Effector memory CD4-positive, alpha-beta T cell (primary cell): Measurements from ENCODE around the gene NKAIN4.

Experiments
- DNase-seq, 3 donors: peaks; one replicate each; pipeline ENCODE4 v3.0.0-alpha.2; 2020
- H3K27ac ChIP-seq: 2 replicates; pipeline ENCODE4 v1.7.0; 2013; ENCODE audit warnings: mild to moderate bottlenecking, low read length, moderate library complexity; ENCODE audit not compliant: insufficient read depth, poor library complexity, severe bottlenecking
- H3K27me3 ChIP-seq: replicated peaks from 2 replicates; pipeline ENCODE4 v1.7.0; 2013; ENCODE audit warnings: mild to moderate bottlenecking, low read length; ENCODE audit not compliant: insufficient read depth, control insufficient read depth, poor library complexity, severe bottlenecking
- H3K36me3 ChIP-seq: 2 replicates; pipeline ENCODE4 v1.7.0; 2013; ENCODE audit warnings: mild to moderate bottlenecking, low read length, moderate library complexity; ENCODE audit not compliant: control insufficient read depth, insufficient read depth
- H3K4me1 ChIP-seq: 2 replicates; pipeline ENCODE4 v1.7.0; 2013; ENCODE audit warnings: low read length, mild to moderate bottlenecking; ENCODE audit not compliant: control insufficient read depth, insufficient read depth, poor library complexity, severe bottlenecking
- H3K4me3 ChIP-seq: 2 replicates; pipeline ENCODE4 v1.7.0; 2013; ENCODE audit warnings: low read length, low read depth, mild to moderate bottlenecking; ENCODE audit not compliant: insufficient read depth, poor library complexity, severe bottlenecking
- H3K9me3 ChIP-seq: 2 replicates; pipeline ENCODE4 v1.7.0; 2013; ENCODE audit warnings: mild to moderate bottlenecking, low read length, moderate library complexity; ENCODE audit not compliant: control insufficient read depth

Gene NKAIN4

DNA sequence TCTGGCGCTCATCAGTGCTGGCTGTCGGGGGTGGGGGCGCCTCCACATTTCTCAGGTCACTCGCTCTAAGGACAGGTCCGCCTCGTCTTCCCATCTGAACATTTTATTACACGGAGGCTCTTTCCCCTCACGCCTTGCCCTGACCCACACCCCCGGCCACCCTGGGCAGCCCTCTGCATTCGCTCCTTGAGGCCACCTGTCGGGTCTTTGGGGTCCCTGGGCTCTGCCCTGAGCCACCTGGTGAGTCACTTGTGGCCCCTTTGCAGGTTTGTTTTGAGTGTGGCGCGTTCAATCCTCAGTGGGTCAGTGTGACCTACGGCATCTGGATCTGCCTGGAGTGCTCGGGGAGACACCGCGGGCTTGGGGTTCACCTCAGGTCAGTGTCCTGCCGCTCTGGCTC is 21.6 kb upstream of the NKAIN4 start:
- Histone ChIP-seq H3K27me3 (no peaks in the 10 kb centered on the region), H3K27ac (no peak overlapping the region), H3K4me1 (peaks cover 13% of the 10 kb centered on the region), H3K4me3 (no peak overlapping the region), H3K9me3 (no peaks in the 10 kb centered on the region), H3K36me3 (peaks cover 49% of the 10 kb centered on the region)
- no peak for DNase-seq

DNA sequence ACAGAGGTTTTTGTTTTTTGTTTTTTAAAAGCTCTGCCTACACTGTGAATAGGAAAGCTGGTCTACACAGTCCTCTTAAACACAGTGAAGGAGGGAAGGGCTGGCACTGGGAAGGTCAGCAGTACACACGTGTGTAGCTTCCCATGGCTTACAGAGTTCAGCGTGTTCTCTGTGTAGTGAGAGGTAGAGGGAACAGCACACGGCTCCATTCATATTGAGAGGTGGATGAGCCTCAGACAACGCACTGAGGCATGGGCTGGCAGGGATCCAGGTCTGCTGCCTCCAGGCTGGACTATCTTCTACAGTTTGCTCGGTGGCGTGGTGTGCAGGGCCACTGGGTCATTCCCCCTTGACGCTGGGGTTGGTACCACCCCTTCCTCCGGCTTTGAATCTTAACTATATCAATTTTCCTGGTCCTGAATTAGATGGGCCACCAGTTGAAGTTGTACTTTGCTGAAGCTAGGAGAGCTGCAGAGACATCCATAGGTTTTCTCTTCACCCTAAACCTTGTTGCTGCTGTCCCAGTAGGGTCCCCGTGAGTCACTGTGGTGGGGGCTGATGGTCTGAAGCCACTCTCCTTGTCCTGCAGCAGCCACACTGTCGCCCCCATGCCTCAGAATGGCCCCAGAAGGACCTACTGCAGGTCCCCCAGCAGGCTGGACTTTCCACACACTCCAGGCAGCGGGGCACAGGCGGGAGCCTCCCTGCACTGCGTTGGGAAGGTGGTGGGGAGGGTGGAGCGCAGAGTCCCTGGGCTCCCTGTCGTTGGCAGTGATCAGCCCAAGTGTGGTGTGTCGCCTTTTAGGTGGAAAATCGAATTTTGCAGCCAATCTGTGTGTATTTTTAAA is 20.3 kb upstream of the NKAIN4 start:
- H3K27ac ChIP-seq, result no peak overlapping the region
- H3K27me3 ChIP-seq, result no peaks in the 10 kb centered on the region
- H3K9me3 ChIP-seq, result no peaks in the 10 kb centered on the region

DNA sequence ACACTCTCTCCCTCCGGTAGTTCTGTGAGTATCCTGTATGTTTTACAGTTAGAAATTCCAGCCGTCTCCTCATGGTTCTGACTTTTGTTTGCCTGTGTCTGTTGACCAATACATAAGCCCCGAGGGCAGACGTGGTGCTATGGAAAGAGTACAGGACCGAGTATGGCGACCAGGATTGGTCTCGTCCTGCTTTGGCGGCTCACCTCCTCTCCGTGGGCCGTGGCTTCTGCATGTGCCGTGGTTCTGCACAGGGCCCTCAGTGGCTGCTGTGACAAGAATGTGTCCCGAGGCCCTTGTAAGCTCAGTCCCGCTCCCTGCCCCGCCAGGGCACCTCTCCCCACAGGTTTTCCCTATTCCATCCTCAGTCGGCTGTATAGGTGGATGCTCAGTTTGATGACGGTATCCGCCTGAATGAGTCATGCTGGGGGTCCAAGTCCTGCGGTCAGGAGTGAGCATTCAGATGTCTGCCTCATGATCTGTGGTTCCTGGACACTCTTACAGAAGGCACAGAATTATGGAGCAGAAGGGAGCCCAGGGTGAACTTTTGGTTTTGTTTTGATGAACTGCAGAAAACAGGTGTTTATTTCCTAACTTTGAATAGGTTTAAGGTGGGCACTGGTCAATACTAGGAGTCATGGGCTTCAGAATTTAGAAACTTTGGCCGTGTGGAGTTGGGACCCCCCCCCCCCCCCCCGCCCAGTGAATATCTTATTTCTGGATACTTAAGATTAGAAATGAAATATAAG is 19.5 kb upstream of the NKAIN4 start:
- H3K36me3 ChIP-seq, result peaks cover 33% of the 10 kb centered on the region
- H3K27me3 ChIP-seq, result no peaks in the 10 kb centered on the region
- no peaks in the 10 kb centered on the region for H3K9me3 ChIP-seq
- DNase-seq, result no peak
- H3K27ac ChIP-seq, result no peak overlapping the region
- H3K4me3 ChIP-seq, result peak overlapping the region; percentile 83
- peaks cover 13% of the 10 kb centered on the region for H3K4me1 ChIP-seq

More for the DNA sequence above, 20.3 kb upstream of the NKAIN4 start:
- Histone ChIP-seq H3K4me3 (no peak overlapping the region), H3K4me1 (peaks cover 13% of the 10 kb centered on the region), H3K36me3 (peaks cover 41% of the 10 kb centered on the region)
- DNase-seq, result no peak

DNA sequence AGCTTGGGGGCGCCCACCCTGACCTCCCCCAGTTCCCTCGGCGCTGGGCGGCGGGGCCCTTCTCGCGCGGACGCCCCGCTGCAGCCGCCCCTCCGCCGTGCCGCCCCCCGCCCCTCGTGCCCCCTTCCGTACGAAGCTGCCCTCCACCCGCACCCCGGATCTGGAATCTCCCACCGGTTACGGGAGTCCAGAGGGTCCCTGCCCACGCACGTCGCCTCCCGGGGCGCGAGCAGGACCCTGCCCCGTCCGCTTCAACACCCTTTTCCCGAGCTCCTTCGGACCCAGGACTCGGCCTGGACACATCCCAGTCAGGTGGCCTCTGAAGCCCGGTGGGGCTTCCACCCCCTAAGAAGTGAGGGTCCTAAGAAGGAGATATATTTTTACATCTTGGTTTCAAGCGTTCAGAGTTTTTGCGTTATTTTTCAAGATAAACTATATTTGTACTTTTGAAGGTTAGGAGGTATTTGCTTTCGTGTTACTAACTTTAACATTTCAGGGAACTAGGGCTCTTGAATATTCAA is 18.9 kb upstream of the NKAIN4 start:
- Histone ChIP-seq H3K4me1 (peaks cover 13% of the 10 kb centered on the region), H3K27ac (peak overlapping the region; percentile 56), H3K36me3 (peaks cover 26% of the 10 kb centered on the region), H3K9me3 (no peaks in the 10 kb centered on the region), H3K27me3 (no peaks in the 10 kb centered on the region), H3K4me3 (peak overlapping the region; percentile 83)
- no peak for DNase-seq

DNA sequence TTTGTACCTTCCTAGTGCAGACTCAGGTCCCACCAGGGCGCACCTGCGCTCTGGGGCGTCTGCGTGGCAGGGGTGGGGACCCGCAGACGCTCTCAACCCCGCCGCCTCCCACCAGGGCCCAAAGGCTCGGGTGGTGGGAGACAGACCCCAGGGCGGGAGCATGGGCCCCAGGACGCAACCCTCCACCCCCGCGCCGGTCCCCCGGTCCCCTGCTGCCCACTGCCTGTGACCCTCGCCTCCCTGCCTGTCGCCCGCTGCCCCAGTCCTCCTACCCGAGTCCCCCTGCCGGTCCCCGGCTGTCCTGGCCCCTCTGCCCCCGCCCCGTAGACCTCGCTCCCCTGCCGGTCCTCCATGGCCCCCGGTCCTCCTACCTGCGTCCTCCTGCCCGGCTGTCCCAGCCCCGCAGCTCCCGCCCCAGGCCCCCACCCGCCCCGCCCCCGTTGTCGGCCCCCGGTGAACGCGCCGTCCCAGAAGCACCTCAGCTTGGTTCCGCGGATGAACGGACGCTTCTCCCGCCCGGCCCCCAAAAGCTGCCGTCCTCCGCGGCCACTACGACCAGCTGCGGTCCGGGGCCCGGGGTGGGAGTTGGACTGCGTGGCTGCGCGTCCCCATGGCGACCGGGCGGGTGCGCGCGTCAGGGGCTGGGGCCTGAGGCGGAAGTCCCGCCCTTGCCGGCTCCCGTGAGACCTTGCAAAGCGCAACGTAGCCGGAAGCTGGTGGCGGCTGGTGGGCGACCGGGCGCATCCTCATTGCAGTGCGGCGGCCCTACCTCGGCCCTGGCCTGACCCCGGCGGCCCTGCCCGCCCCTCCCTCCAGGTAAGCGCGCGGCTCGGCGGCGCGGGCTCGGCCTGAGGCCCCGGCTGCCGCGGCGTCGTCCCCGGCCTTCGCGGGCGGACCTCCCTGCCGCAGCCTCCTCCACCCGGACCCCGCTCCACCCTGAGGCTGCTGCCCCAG is 18.1 kb upstream of the NKAIN4 start, which contains the start of gene ARFGAP1:
TSS of gene ARFGAP1 (plus strand) at position 709 of the 954 bp plus-strand sequence. CDS start 2,768 bp downstream, outside the sequence.
- peak; percentile 73 to 82 (median 76) for DNase-seq
- Histone ChIP-seq H3K27me3 (no peaks in the 10 kb centered on the region), H3K9me3 (no peaks in the 10 kb centered on the region), H3K4me3 (peak within 1 kb of the TSS; percentile 83), H3K4me1 (peaks cover 13% of the 10 kb centered on the region), H3K27ac (peak within 1 kb of the TSS; percentile 56), H3K36me3 (peaks cover 19% of the 10 kb centered on the region)

DNA sequence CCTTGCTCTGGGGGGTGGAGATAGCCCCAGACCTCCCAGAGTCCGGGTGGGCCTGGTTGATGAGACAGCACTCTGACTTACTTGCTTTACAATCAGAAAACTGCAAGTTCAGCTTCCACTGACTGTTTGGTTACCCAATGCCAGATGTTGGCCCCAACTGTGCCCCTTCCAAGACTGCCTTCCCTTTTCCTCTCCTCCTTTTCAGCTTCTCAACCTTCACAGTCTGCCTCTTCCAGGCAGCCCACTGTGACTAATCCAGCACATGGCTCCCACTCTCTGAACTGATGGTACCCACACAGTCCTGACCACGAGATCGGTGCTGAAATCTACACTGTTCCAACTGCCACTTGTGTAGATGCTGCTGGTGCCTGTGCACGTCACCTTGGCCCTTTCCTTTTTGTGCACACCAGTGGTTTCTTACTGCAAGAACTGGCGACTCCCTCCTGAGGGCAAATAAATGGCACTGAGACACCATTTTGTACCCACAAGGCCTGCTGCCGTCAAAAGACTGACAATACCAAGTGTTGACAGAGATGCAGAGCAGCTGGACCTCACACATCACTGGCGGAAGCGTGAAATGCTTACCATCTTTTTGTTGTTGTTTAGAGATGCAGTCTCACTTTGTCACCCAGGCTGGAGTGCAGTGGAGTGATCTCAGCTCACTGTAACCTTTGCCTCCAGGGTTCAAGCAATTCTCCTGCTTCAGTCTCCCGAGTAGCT is 16.5 kb upstream of the NKAIN4 start:
- H3K4me1 ChIP-seq, result peaks cover 13% of the 10 kb centered on the region
- H3K4me3 ChIP-seq, result no peak overlapping the region
- no peak overlapping the region for H3K27ac ChIP-seq
- peaks cover 3% of the 10 kb centered on the region for H3K36me3 ChIP-seq
- DNase-seq, result no peak
- H3K27me3 ChIP-seq, result no peaks in the 10 kb centered on the region
- H3K9me3 ChIP-seq, result no peaks in the 10 kb centered on the region

DNA sequence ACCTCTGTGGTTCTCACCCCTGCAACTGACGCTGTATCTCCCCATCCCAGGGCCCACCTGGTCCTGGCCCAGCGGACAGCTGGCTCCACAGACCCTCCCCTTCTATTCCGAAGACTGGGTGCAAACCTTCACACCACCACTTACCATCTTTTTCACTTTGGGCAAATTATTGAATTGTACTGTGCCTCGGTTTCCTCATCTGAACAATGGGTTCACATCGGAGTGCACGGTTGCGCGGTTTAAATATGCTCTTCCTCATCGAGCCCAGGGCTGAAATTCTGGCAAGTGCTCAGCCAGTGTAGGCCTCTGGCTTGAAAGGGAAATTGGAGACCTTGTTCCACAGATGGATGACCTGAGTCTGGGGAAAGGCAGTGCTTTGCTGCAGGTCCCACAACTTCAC is 15.5 kb upstream of the NKAIN4 start:
- DNase-seq, result no peak
- Histone ChIP-seq H3K4me3 (no peak overlapping the region), H3K27ac (no peak overlapping the region), H3K27me3 (no peaks in the 10 kb centered on the region), H3K9me3 (no peaks in the 10 kb centered on the region), H3K4me1 (peaks cover 13% of the 10 kb centered on the region), H3K36me3 (no peaks in the 10 kb centered on the region)

DNA sequence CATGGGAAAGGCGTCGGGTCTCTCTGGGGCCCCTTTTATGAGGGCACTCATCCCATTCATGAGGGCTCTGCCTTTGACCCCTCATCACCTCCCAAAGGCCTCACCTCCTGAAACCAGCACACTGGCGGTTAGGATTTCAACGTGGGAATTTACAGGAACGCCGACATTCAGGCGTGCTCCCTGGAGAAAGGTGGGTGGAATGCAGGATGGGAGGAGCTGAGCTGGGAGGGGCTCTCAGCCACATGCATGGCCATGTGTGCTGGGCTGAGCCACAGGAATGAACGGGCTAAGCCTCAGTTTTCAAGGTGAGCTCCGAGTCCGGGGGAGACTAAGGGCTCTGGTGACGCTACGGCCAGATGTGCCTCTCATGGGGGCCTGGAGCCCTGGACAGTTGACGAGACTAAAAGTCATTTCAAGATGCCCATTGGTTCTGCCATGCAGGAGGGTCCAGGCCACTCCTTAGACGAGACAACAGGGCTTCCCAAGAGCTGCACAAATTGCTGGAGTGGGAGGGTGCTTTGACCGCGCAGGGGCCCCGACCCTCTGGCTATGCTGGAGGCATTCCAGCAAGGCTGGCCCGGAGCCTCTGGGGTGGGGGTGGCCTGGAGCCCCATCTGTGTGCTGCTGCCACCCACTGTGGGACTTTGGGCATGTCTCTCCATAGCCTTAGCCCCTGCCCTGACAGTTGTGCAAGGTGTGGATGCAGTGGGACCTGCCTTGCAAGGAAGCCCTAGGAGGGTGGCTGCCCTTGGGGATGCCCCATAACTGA is 14.6 kb upstream of the NKAIN4 start:
- Histone ChIP-seq H3K4me3 (no peak overlapping the region), H3K4me1 (peaks cover 9% of the 10 kb centered on the region), H3K36me3 (no peaks in the 10 kb centered on the region), H3K9me3 (no peaks in the 10 kb centered on the region), H3K27me3 (no peaks in the 10 kb centered on the region), H3K27ac (no peak overlapping the region)
- no peak for DNase-seq
